Liver (tissue), 9 donors: ENCODE measurements around the gene LCA5. TPM values are rescaled to one million over a fixed set of nuclear protein-coding genes. Genes with fewer than 3 reads are reported as not detected.

Experiments used
- DNase-seq: peaks from one replicate; pipeline ENCODE4 v3.0.0-alpha.2; 2017; ENCODE audit warnings: low spot score
- H3K27ac ChIP-seq, 2 donors: one replicate each; pipeline ENCODE4 v1.7.0; 2013; ENCODE audit warnings: inconsistent platforms in 2 of 2, low read length in 2 of 2, control low read depth in 1 of 2, low read depth in 1 of 2, mild to moderate bottlenecking in 1 of 2
- H3K27me3 ChIP-seq, 4 donors: one replicate each; pipeline versions ENCODE4 v1.6.1 to v1.7.0; 2013; ENCODE audit warnings: low read length in 3 of 4, inconsistent platforms in 1 of 4, mild to moderate bottlenecking in 1 of 4, moderate library complexity in 1 of 4; ENCODE audit not compliant: control insufficient read depth in 4 of 4, insufficient read depth in 4 of 4
- H3K36me3 ChIP-seq, 4 donors: one replicate each; pipeline versions ENCODE4 v1.6.1 to v1.7.0; 2013; ENCODE audit warnings: low read length in 3 of 4, mild to moderate bottlenecking in 3 of 4, low read depth in 1 of 4, moderate library complexity in 1 of 4; ENCODE audit not compliant: control insufficient read depth in 4 of 4, insufficient read depth in 3 of 4
- H3K4me1 ChIP-seq, 4 donors: one replicate each; pipeline versions ENCODE4 v1.6.1 to v1.7.0; 2013; ENCODE audit warnings: low read length in 3 of 4, mild to moderate bottlenecking in 3 of 4, moderate library complexity in 1 of 4; ENCODE audit not compliant: control insufficient read depth in 4 of 4, insufficient read depth in 4 of 4
- H3K4me3 ChIP-seq, 3 donors: one replicate each; pipeline versions ENCODE4 v1.6.1 to v1.7.0; 2013; ENCODE audit warnings: low read length in 3 of 3, control low read depth in 1 of 3, low read depth in 1 of 3, mild to moderate bottlenecking in 1 of 3
- H3K9ac ChIP-seq, 2 donors: one replicate each; pipeline ENCODE4 v1.7.0; 2013; ENCODE audit warnings: low read length in 2 of 2, mild to moderate bottlenecking in 2 of 2, moderate library complexity in 2 of 2, control low read depth in 1 of 2, low read depth in 1 of 2
- H3K9me3 ChIP-seq, 4 donors: one replicate each; pipeline versions ENCODE4 v1.6.1 to v1.7.0; 2013; ENCODE audit warnings: low read length in 3 of 4; ENCODE audit not compliant: control insufficient read depth in 4 of 4
- ATF3 ChIP-seq: IDR thresholded peaks from 2 replicates; pipeline ENCODE4 v1.6.1; 2016; ENCODE audit warnings: antibody characterized with exemption
- CTCF ChIP-seq: fragments of 150-350 bp; IDR thresholded peaks from 2 replicates; pipeline ENCODE4 v1.5.1; 2017; ENCODE audit warnings: improper control_type of control experiment, low read depth, low read length; ENCODE audit not compliant: missing input control
- EGR1 ChIP-seq, 2 donors: IDR thresholded peaks; 2 replicates each; pipeline ENCODE4 v1.6.1; 2016 to 2018; ENCODE audit warnings: antibody characterized with exemption in 2 of 2, low read depth in 2 of 2
- FOXA2 ChIP-seq: IDR thresholded peaks from 2 replicates; pipeline ENCODE4 v1.6.1; 2016; ENCODE audit warnings: antibody characterized with exemption
- GABPA ChIP-seq, 2 donors: IDR thresholded peaks in 1 of 2; conservative IDR thresholded peaks in 1 of 2; 2 replicates each; pipeline ENCODE4 v1.6.1; 2016; ENCODE audit warnings: antibody characterized with exemption in 2 of 2, mild to moderate bottlenecking in 1 of 2, moderate library complexity in 1 of 2
- HNF4A ChIP-seq, 2 donors: conservative IDR thresholded peaks; 2 replicates each; pipeline ENCODE4 v1.6.1; 2016; ENCODE audit warnings: antibody characterized with exemption in 2 of 2, mild to moderate bottlenecking in 2 of 2
- HNF4G ChIP-seq: IDR thresholded peaks from 2 replicates; pipeline ENCODE4 v1.6.1; 2016; ENCODE audit warnings: antibody characterized with exemption
- JUND ChIP-seq, 2 donors: IDR thresholded peaks; 2 replicates each; pipeline ENCODE4 v1.6.1; 2016; ENCODE audit warnings: antibody characterized with exemption in 2 of 2
- NR2F2 ChIP-seq: IDR thresholded peaks from 2 replicates; pipeline ENCODE4 v1.6.1; 2016; ENCODE audit warnings: antibody characterized with exemption
- RAD21 ChIP-seq, 2 donors: IDR thresholded peaks; 2 replicates each; pipeline ENCODE4 v1.6.1; 2016; ENCODE audit warnings: antibody characterized with exemption in 2 of 2, mild to moderate bottlenecking in 2 of 2
- REST ChIP-seq: IDR thresholded peaks from 2 replicates; pipeline ENCODE4 v1.6.1; 2016; ENCODE audit warnings: antibody characterized with exemption, mild to moderate bottlenecking
- RXRA ChIP-seq, 2 donors: IDR thresholded peaks; 2 replicates each; pipeline ENCODE4 v1.6.1; 2017 to 2018; ENCODE audit warnings: antibody characterized with exemption in 2 of 2, mild to moderate bottlenecking in 1 of 2
- SP1 ChIP-seq: IDR thresholded peaks from 2 replicates; pipeline ENCODE4 v1.6.1; 2018; ENCODE audit warnings: antibody characterized with exemption, mild to moderate bottlenecking
- YY1 ChIP-seq: IDR thresholded peaks from 2 replicates; pipeline ENCODE4 v1.6.1; 2016; ENCODE audit warnings: antibody characterized with exemption, mild to moderate bottlenecking
- ZBTB33 ChIP-seq: IDR thresholded peaks from 2 replicates; pipeline ENCODE4 v1.6.1; 2016; ENCODE audit warnings: antibody characterized with exemption
- WGBS: extraction: QIAGEN DNeasy Blood & Tissue Kit; methylation state at CpG from one replicate; pipeline ENCODE4 v1.1.7; 2013; 5-methylcytosine and 5-hydroxymethylcytosine counted together
- polyA plus RNA-seq, 2 donors: library from polyadenylated mRNA; stranded (reverse) in 1 of 2; unstranded in 1 of 2; fragments of 200-250 nt in 1 of 2; fragments of >200 nt in 1 of 2; fragmentation: Nextera tagmentation in 1 of 2; extraction: Ambion mirVana in 1 of 2; gene quantifications; one replicate each; pipeline versions ENCODE4 v1.2.1 to v1.2.3, GENCODE V29; 2013 to 2015
- total RNA-seq, 2 donors: library from RNA; depleted of rRNA; stranded (reverse); fragments of >200 nt; gene quantifications; one replicate each; pipeline ENCODE4 v1.2.3, GENCODE V29; 2014
- donor health status: healthy.
- donor health status: healthy.
- donor health status: healthy.
- donor health status: healthy.
- donor health status: healthy.

The LCA5 gene
- total and polyA plus RNA-seq, 4 donors: 0.39 to 1.8 (median 0.65) TPM

GRCh38 chr6:79463621-79464050 lies 73.6 kb downstream of the LCA5 start:
- no peak for TF ChIP-seq HNF4A (conservative IDR thresholded peaks at IDR 0.05)
- no peak for TF ChIP-seq RXRA (IDR thresholded peaks at IDR 0.05)
- TF ChIP-seq SP1: no peak
- no peak for TF ChIP-seq YY1
- no peak for TF ChIP-seq REST
- TF ChIP-seq ATF3: no peak
- no peak for TF ChIP-seq ZBTB33
- no peak for TF ChIP-seq EGR1 (IDR thresholded peaks at IDR 0.05; ENCODE audit: low read depth in 2 of 2)
- no peak for TF ChIP-seq CTCF
- TF ChIP-seq JUND (IDR thresholded peaks at IDR 0.05): no peak
- TF ChIP-seq FOXA2: no peak
- WGBS: 84% methylated on average over 4 of the region's 4 CpGs

GRCh38 chr6:79461205-79461604 lies 76.0 kb downstream of the LCA5 start:
- no peak for TF ChIP-seq RAD21 (IDR thresholded peaks at IDR 0.05)
- TF ChIP-seq FOXA2: no peak
- no peak for TF ChIP-seq GABPA (IDR thresholded peaks at IDR 0.05 in 1 of 2, conservative IDR thresholded peaks at IDR 0.05 in 1 of 2)
- no peak for TF ChIP-seq NR2F2
- TF ChIP-seq HNF4G: no peak
- no peak for TF ChIP-seq SP1

More at GRCh38 chr6:79463621-79464050, 73.6 kb downstream of the LCA5 start:
- no peak for DNase-seq
- Histone ChIP-seq H3K4me1 (no peaks in the 10 kb centered on the region), H3K4me3 (no peak overlapping the region), H3K9me3 (no peaks in the 10 kb centered on the region), H3K27ac (no peak overlapping the region), H3K36me3 (no peaks in the 10 kb centered on the region), H3K27me3 (no peaks in the 10 kb centered on the region), H3K9ac (no peak overlapping the region)

More at GRCh38 chr6:79461205-79461604, 76.0 kb downstream of the LCA5 start:
- no peaks in the 10 kb centered on the region for H3K36me3 ChIP-seq
- DNase-seq: no peak
- H3K27me3 ChIP-seq: no peaks in the 10 kb centered on the region
- H3K9me3 ChIP-seq: no peaks in the 10 kb centered on the region
- WGBS: 68% methylated on average over 3 of the region's 3 CpGs
- H3K4me3 ChIP-seq: no peak overlapping the region
- no peak overlapping the region for H3K27ac ChIP-seq
- H3K4me1 ChIP-seq: no peaks in the 10 kb centered on the region
- no peak overlapping the region for H3K9ac ChIP-seq
